ENCODE results near the gene CAMK1. TPM values are rescaled to one million over a fixed set of nuclear protein-coding genes. Genes with fewer than 3 reads are reported as not detected.
"Not testable (repeated sequence)": the region's sequence is repeated elsewhere in the genome, so short reads cannot be mapped to it uniquely, and the experiment has no call there.

CAMK1 gene
- total RNA-seq, 1 donor from 2014 or later, result 56.1 TPM

DNA sequence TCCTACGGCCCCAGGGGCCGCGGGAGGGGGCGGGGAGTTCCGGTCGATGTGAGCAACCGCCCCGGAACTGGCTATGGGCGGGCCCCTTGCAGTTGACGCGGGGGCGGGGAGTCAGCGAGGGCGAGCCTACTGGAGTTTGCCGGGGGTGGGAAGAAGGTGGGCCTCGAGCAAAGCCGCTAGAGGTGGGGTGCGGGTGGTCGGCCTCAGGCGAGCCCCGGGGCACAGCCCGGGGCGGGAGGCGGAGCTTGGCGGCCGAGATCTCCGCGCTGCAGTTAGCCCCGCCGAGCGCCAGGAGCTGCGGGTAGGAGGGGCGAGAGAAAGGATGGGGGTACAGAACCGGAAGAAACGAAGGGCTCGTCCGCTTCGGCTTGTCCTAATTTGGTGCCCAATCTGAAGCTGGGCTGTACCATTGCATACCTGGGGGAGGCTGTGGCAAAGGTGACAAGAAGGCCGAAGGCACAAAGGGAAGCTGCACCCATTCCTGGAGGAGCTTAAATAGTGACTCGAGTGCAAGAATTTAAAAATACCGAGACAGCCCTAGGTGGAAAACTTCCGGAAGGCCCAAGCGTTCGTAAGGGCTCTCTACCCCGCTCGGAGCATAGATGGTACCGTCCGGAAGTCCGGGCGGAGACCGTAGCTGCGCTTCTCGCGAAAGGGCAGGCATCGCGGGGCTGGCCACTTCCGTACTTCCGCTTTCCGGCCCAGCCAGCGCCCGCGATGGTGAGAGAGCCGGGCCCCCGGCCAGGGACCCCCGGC lies 22.8 kb upstream of the CAMK1 start, which contains the start of the genes ARPC4 and TADA3:
Gene ARPC4 (plus strand): TSS at position 678 of the 756 bp plus-strand sequence. CDS start 40 bp downstream, at position 718.
Gene TADA3 (minus strand): TSS at position 69 of the 756 bp plus-strand sequence. CDS start 1,007 bp downstream, outside the sequence.
- DNase-seq, result peak; percentile 91

DNA sequence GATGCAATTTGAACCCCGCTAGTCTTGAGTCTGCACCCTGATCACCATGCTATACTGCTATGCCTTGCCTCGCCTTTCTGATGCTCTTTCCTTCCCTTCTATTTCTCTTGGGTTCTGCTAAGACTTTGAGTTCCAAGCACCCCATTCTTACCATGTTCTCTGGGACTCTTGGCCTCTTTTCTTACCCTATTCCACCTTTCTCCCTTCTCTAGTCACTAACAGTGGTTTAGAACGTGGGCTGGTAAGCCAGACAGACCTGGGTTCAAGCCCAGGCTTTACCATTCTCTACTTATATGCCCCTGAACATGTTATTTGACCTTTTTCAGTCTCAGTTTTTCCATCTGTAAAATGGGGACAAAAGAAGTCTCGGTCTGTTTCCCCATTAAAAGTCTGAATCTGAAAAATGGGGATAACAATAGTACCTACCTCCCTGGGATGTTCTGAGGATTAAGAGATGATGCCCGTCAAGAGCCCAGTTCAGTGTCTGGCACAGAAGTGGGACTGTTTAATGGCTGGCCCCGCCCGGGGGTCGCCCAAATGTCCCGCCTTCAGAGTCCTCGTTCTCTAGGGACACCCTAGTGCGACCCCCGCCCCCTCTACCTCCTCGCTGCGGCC lies 22.1 kb upstream of the CAMK1 start:
- DNase-seq, result no peak

DNA sequence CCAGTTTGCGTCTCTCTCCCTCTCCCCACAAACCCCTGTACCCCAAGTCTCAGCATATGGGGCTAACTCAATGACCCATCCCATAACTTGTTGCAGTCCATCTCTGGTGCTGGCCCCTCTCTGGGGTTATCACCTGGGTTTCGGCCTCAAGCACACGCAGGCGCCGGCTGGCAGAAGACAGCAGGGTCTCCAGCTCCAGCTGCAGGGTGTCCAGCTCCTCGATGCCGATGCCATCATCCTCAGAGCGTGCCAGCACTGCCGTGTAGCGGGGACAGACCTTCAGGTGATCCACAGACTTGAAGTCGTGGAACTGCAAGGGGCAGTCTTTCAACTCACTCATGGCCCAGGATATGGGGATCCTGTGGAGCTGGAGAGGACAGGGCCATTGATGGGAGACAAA lies 21.4 kb upstream of the CAMK1 start:
- no peak for DNase-seq

DNA sequence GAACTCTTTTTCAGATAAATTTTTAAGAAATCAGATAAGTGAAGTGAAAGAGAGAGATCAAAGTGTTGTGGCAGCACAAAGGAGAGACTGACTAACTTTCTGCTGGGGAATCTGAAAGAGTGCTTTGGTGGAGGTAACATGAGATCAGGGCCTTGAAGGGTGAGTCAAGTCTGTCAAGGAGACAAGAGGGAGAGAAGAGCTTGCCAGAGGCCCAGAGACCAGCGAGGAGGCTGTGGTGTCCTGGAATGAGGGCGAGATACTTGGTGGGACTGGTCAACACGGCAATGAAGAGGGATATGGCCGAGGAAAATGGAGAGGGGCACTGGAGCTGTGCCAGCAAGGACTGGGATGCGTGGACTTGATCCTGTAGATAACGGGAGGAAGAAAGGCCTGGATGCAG lies 18.0 kb upstream of the CAMK1 start:
- DNase-seq, result no peak

DNA sequence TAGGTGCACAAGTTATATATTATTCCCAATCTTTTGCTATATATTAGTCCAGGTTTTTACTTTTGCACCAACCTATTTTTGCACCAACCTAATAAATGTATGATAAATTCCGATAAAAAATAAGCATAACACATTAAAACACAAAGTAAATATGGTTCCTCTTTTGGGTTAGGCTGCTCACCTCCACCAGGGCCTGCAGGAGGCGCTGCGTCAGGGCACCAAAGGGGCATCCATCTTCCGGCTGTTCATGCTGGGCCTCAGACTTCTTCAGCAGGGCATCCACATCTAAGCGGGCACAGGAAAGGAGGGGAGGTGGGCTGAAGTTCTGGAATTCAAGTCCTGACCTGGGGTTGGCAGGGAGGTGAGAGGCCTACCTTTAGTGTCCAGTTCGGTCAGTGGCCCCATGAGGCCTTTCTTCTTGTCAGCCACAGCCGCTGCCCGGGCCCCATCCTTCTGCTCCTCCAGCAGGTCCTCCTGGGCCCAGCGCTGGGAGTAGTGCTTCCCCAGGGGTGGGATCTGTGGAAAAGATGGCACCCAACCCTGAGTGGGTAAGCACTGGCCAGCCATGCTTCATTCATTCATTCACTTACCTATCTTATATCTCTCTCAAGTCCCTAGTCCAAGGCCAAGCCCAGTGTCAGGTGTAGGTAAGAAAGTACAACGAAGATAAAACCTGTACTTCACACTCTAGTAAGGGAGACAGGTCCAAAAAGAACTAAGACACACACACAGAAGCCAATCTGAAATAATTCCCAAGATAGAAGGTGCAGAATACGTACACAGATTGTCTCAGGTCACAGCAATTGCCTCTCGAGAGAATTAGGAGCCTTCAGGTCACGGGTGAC lies 17.3 kb upstream of the CAMK1 start:
- no peak for DNase-seq

DNA sequence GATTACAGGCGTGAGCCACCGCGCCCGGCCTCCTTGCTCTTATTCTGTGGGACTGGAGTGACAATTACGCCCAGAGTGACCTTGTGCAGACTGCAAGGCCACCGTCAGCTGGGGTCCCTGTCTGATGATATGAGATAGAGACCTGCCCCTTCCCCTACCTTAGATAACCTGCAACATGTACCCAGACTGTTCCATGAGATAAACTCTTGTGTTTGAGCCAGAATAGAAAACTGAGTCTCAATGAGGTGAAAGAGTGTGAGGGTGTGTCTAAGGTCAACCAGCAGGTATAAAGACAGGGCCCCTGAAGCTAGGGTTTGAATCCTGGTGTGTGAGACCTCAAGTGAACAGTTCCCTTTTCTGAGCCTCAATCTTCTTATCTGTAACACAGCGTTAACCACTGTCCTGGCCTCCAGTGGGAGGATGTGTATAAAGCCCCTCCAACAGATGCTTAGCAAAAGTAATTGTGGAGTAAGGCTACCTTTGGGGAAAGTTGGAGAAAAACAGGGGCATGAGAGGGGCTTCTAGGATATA lies 16.5 kb upstream of the CAMK1 start:
- no peak for DNase-seq

DNA sequence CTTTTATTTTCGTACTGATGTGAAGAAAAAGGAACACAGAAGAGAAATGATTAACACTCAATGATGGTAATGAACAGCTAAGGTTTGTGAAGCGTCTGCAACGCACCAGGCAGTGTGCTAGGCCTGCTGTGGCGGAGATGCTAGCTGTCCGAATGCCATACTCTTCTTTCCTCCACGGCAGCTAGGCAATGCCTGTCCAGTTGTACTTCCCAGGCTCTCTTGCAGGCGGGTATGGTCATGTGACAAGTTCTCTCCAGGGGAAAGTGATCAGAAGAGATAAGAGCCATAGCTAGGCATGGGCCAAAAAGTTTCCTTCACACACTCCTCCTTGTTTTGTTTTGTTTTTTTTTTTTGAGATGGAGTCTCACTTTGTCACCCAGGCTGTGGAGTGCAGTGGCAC lies 15.9 kb upstream of the CAMK1 start:
- no peak for DNase-seq

DNA sequence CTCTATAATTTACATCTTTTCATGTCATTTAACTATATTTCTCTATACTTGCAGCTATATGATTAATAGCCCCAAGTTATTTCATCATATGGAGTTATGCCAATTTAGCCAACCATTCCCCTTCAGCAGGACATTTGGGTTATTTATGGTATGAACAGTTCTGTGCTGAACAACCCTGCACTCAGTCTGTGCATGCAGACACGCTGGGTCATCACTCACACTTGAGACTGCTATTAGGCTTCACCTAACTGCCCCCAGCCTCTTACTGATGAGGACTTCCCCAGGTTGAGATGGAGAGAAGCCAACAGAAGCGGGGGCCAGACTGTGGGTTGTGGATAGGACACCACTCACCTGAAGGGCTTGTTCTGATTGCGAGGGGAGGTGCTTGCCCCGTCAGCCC lies 15.2 kb upstream of the CAMK1 start:
- DNase-seq, result no peak

DNA sequence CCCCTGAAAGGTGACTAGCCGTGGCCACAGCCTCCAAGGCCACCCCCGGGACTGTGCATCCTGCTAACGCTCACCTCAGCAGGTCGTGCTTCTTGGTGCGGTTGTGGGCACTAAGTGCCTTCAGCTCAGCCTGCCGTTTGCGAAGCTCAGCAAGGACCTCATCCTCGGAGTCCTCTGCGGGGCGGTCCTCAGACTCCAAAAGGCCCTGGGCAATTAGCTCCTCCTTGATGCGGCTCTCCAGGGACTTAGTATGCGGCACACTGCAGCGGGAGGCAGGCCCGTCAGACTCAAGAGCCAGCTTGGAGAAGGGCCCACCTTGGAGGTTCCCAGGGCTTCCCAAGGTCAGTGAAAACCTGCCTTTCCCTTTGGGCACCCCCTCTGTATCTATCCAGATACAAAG lies 14.2 kb upstream of the CAMK1 start:
- DNase-seq, result no peak

DNA sequence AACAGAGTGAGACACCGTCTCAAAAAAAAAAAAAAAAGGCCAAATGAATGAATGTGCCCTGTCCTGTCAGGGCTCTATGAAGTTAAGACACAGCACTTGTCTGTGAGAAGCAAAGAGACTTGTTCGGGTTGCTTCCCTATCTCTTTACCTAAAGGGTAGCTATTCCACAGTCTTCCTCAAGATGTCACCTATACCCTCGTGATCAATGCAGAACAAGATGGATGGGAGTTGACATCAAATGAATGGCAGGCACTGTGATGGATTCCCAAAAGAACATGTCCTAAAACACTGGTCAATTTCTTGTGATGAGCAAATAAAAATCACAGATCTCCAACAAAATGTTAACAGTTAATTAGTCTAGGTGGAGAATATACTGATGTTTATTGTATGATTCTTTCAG lies 13.0 kb upstream of the CAMK1 start:
- DNase-seq, result no peak

DNA sequence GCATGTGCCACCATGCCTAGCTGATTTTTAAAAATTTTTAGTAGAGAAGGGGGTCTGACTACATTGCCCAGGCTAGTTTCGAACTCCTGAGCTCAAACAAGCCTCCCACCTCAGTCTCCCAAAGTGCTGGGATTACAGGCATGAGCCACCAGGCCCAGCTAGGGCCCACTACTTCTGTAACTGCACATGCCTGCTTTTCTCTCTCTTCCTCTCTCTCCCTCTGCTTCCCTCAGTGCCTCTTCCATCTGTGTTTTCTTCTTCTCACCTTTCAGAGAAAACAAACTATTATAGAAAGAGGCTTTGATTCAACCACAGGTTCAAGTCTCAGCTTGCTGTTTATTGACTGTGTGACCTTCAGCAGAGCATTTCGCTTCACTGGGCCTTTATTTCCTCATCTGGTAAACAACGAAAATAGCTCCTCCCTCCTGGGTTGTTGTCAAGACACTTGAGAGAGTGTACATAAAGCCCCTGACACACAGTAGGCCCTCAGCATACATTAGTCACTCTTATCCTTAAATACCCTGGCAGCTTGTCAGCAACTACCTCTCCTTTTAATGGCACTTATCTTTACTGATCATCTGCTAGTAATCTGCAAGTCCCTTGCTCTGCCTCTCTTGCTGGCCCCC lies 12.3 kb upstream of the CAMK1 start:
- DNase-seq, result no peak

DNA sequence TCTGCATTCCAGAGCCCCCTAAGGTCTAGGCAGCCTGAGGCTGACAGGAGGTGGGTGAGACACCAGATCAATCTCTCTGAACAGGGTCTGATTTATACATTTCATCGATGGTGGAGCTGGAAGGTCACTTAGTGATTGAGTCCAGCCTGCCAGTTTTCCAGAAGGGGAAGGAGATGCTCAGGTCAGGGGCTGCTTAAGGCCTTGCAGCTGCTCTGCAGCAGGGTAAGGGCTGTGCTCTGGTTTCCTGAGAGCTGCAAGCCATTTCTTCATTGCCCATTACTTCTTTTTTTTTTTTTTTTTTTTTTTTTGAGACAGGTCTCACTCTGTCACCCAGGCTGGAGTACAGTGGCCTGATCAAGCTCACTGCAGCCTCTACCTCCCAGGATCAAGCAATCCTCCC lies 11.8 kb upstream of the CAMK1 start:
- DNase-seq, result no peak

DNA sequence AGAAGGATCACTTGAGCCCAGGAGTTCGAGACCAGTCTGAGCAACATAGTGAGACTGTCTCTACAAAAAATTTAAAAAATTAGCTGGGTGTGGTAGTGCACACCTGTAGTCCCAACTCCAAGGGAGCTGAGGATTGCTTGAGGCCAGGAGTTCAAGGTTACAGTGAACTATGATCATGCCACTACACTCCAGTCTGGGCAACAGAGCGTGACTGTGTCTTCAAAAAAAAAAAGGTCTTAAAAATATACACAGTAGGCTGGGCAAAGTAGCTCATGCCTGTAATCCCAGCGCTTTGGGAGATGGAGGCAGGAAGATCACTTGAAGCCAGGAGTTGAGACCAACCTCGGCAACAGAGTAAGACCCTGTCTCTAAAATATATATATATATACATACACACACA lies 11.2 kb upstream of the CAMK1 start:
- no peak for DNase-seq

DNA sequence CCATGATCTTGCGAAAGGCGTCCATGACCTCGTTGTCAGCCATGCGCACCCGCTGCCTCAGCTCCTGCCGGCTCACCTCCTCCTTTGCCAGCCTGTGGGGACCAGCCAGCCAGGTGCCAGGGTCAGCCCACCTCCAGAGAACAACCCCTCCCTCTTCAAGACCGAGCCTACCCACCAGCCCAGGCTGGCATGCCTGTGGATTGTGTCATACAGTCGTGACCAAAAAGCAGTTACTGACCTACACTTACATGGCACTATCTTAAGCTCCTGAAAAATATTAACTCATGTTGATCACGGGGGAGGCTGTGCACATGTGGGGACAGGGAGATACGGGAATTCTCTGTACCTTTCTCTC lies 10.7 kb upstream of the CAMK1 start:
- no peak for DNase-seq

DNA sequence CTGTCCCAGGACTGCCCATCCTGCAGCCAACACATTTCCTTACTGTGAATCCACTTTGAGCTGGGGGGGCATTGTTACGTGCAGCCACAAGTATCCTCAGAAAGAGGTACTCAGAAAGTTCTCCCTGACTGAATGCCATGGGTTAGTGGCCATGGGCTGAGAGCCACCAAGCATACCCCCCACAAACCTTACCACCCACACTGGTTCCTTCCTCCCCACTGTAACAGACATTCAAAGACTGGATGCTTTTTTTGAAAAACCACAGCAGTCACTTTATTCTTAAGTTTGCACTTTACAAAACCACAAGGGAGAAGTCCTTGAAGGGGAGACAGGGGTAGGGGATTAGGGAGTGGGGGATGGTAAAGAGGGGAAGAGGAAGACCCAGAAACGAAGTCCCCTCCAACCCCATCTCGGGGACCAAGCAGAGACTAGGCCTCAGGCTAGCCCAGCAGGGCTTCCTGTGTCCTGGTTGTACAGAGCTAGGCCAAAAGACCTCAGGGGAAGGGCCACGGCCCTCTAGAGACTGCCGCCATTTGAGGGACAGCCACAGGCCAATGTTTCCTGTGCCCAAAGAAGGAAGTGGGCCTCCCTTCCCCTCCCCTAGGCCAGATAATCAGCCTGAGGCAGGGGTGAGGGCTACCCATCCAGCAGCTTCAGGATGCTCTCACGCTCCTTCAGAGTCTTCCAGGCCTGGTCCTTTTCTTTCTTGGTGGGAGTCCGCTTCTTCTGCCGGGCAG lies 10.1 kb upstream of the CAMK1 start:
- no peak for DNase-seq

DNA sequence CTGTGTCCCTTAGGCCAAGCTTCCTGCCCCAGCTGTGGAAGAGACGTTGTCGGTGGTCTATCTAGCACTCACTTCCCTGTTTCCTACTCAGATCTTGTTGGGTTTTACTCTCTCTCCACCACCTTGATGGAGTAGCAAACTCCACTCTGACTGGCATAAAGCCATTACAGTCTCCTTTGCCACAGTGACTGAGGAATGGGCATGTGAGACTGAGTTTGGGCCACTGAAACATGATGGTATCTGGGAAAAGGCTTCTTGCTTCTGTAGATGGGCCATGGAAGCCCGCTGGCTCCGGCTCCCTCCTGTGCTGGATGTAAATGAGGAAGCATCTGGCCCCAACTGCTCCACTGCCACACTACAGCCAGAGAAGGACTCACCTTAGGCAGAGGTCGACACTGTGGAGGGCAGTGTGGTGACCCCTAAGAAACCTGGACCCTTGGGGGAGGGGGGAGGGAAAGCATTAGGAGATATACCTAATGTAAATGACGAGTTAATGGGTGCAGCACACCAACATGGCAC lies 9.4 kb upstream of the CAMK1 start:
- no peak for DNase-seq

DNA sequence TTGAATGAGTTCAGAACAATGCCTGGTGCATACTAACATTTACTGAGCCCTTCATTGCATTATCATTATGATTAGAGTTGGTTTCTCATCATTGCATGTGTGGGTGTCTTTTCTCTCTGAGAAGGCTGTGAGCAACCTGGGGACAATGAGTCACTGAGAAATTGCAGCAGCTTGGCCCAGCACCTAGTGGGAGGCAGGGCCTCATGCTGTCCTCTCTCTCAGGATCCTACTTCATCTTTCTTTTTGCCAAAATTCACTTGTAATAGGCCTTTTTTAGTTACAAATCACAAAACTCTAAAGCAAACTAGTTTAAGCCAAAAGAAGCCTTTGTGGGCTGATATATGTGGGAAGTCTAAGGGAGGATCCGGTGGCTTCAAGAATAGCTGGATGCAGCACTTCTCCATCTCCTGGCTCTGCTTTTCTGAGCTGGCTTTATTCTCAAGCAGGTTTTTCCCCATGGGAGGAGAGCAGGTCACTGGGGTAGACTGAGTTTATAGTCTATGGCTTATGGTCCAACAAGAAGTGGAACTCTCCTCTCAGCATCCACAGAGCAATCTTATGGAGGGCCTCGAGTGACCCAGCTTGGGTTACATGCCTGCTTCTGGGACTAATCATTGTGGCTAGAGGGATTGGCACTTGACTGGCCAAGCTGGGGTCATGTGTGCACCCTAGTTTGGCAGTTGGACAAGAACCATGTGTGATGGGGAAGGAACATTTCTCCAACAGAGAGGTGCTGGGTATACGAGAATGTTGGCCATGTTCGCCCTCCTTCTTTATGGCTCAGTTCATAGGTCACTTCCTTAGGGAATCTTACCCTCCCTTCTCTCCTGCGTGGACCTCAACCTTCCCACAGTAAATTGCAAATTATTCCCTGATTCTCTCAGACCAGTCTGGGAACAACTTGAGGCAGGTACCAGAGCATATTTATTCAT lies 8.7 kb upstream of the CAMK1 start:
- DNase-seq, result peak; percentile 62

DNA sequence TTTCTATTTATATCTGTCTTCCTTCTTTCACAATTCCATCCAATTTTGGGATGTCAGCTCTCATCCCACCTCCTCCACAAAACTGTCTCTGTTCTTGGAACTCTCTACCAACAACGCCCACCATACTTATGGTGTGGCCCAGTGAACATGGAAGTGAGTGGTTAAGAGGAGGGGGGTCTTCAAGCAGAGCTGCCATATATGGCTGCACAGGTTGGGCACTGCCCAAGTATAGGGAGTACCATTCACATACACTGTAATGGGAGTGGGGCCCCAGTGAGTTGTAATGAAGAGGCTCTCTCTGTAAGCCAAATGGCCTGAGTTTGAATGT lies 7.9 kb upstream of the CAMK1 start:
- DNase-seq, result peak; percentile 32

DNA sequence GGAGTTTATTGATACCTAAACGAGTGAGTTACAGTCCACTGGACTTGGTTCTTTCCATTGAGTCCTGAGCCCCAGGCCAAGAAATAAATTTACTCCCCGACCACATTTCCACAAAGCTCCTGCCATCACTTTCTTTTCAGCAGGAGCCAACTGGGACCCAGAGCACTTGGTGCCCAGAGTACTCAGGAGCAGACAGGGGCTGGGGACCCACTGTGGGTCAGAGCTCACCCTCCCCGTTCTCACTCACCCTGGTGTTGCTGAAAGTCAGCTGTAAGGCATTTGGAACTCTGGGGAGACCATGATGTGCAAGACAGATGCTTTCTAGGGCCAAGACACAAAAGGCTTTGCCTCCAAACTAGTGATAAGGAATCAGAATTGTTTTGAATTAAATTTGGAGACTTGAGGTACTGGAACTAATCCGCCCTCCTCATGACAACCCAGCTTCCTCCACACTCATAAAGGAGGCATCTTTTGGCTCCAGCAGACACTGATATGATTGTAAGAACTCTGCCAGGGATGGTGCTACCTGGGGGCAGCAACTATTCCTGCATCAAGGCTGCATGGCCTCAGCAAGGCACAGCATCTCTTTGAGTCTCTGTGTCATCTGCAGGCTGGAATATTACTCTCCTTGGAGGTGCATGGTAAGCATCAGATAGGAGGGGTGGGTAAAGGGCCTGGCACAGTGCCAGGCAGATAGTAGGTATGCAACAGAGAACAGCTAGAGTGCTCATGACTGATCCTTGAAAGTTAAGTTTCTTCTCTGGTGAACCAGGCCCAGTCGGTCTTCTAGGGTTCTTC lies 7.3 kb upstream of the CAMK1 start:
- DNase-seq, result no peak

DNA sequence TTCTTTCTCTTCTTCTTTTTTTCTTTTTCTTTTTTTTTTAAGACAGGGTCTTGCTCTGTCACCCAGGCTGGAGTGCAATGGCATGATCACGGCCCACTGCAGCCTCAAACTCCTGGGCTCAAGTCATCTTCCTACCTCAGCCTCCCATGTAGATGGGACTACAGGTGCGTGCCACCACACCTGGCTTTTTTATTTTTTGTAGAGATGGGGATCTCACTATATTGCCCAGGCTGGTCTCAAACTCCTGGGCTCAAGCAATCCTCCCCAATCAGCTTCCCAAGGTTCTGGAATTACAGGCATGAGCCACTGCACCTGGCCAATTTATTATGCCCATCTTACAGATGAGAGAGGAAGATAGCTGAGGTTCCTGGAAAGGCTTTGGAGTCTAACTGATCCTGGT lies 1.3 kb upstream of the CAMK1 start:
- DNase-seq, result not testable (repeated sequence)
